Testis (tissue), 3 donors: Measurements from ENCODE around the gene BPIFA3. TPM values are rescaled to one million over a fixed set of nuclear protein-coding genes. Genes with fewer than 3 reads are reported as not detected.

Experiments
- DNase-seq: peaks from one replicate; pipeline ENCODE4 v3.0.0-alpha.2; 2019
- H3K27ac ChIP-seq, 2 donors: fragments of 200-600 bp; sonication (generic); one replicate each; pipeline ENCODE4 v1.5.1; 2019
- H3K27me3 ChIP-seq: fragments of 200-600 bp; sonication (generic); one replicate; pipeline ENCODE4 v1.5.1; 2019
- H3K36me3 ChIP-seq: fragments of 200-600 bp; sonication (generic); one replicate; pipeline ENCODE4 v1.5.1; 2017; ENCODE audit warnings: low read depth; ENCODE audit errors: missing control alignments
- H3K4me1 ChIP-seq: fragments of 200-600 bp; sonication (generic); one replicate; pipeline ENCODE4 v1.5.1; 2019
- H3K4me3 ChIP-seq, 2 donors: fragments of 200-600 bp; sonication (generic); one replicate each; pipeline ENCODE4 v1.5.1; 2017 to 2019
- H3K9me3 ChIP-seq: fragments of 200-600 bp; sonication (generic); one replicate; pipeline ENCODE4 v1.5.1; 2017
- POLR2A ChIP-seq: fragments of 450-650 bp; IDR thresholded peaks from one replicate; pipeline ENCODE4 v1.6.1; 2017; ENCODE audit warnings: antibody characterized with exemption, mild to moderate bottlenecking, moderate library complexity
- WGBS, 2 donors: methylation state at CpG; one replicate each; pipeline ENCODE4 v1.1.5; 2018; 5-methylcytosine and 5-hydroxymethylcytosine counted together
- intact Hi-C: fragments of 100-400 bp; cut with DNase I; formaldehyde crosslinking; loops from one replicate; pipeline ENCODE4 v1.15.1; 2023; ENCODE audit warnings: low total_unique reads
- polyA plus RNA-seq: library from polyadenylated mRNA; stranded (reverse); fragments of 350-450 nt; fragmentation: Illumina TruSeq; extraction: RNeasy Lipid Tissue Mini Kit (QIAGEN cat#74804); gene quantifications from one replicate; pipeline ENCODE4 v1.2.3, GENCODE V29; 2014; ENCODE audit warnings: low read depth, low replicate concordance; ENCODE audit not compliant: insufficient read depth
- total RNA-seq, 2 donors: library from RNA; depleted of rRNA; stranded (reverse); fragments of >200 nt; gene quantifications; one replicate each; pipeline ENCODE4 v1.2.3, GENCODE V29; 2016
- TF ChIP-seq, protein P1 (sequence below), 3 experiments: fragments of 450-650 bp in 2 of 3; fragments of 200-600 bp in 1 of 3; sonication (generic) in 1 of 3; IDR thresholded peaks; one replicate each; pipeline ENCODE4 v1.5.1; 2016 to 2019; ENCODE audit warnings: antibody characterized with exemption in 3 of 3, mild to moderate bottlenecking in 2 of 3, moderate library complexity in 1 of 3

The BPIFA3 gene
- total and polyA plus RNA-seq, 3 donors from 2014 or later = 30.7 to 147 (median 106) TPM

DNA sequence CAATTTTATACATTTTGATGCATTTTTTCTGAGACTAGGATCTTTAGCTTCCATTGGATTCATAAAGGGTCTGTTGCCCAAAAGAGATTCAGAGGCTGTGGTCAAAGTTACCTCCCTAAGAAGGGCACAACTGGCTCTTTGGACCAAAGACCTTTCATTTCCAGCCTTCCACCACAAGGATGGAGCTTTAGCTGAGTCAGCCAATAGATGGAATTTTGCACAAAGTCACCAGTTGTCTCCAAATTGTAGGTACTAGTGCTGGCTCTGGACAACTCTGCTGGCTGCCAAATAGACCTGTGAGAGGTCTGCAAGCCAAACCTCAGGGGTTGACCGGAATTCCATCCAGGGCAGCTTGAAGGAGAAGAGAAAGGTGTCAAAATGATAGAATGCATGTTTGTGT, 19.2 kb downstream of the BPIFA3 start:
- H3K4me1 ChIP-seq = no peaks in the 10 kb centered on the region
- no peaks in the 10 kb centered on the region for H3K9me3 ChIP-seq
- no peaks in the 10 kb centered on the region for H3K36me3 ChIP-seq
- no peak for DNase-seq
- no peaks in the 10 kb centered on the region for H3K27me3 ChIP-seq
- 50 to 89% methylated on average over 1 of the region's 1 CpG for WGBS, 2 donors
- H3K27ac ChIP-seq = no peak overlapping the region
- TF ChIP-seq, protein P1, sequence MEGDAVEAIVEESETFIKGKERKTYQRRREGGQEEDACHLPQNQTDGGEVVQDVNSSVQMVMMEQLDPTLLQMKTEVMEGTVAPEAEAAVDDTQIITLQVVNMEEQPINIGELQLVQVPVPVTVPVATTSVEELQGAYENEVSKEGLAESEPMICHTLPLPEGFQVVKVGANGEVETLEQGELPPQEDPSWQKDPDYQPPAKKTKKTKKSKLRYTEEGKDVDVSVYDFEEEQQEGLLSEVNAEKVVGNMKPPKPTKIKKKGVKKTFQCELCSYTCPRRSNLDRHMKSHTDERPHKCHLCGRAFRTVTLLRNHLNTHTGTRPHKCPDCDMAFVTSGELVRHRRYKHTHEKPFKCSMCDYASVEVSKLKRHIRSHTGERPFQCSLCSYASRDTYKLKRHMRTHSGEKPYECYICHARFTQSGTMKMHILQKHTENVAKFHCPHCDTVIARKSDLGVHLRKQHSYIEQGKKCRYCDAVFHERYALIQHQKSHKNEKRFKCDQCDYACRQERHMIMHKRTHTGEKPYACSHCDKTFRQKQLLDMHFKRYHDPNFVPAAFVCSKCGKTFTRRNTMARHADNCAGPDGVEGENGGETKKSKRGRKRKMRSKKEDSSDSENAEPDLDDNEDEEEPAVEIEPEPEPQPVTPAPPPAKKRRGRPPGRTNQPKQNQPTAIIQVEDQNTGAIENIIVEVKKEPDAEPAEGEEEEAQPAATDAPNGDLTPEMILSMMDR (IDR thresholded peaks at IDR 0.05) = no peak
- no peak overlapping the region for H3K4me3 ChIP-seq
- intact Hi-C loops = no loop called here

- Histone ChIP-seq H3K36me3 (no peaks in the 10 kb centered on the region), H3K4me3 (no peak overlapping the region), H3K4me1 (no peaks in the 10 kb centered on the region), H3K27me3 (no peaks in the 10 kb centered on the region), H3K27ac (no peak overlapping the region), H3K9me3 (no peaks in the 10 kb centered on the region)
- intact Hi-C loops = no loop called here
- no peak for DNase-seq
- WGBS, 2 donors = 83 to 86% methylated on average over 2 to 6 of the region's 6 CpGs
- TF ChIP-seq, protein P1 (IDR thresholded peaks at IDR 0.05) = no peak
- no peak for TF ChIP-seq POLR2A
Observed at GRCh38 chr20:33237989-33238388, 20.8 kb downstream of the BPIFA3 start.

GRCh38 chr20:33239418-33239817, 22.3 kb downstream of the BPIFA3 start:
- Histone ChIP-seq H3K4me3 (no peak overlapping the region), H3K9me3 (no peaks in the 10 kb centered on the region), H3K4me1 (no peaks in the 10 kb centered on the region), H3K27ac (no peak overlapping the region), H3K36me3 (no peaks in the 10 kb centered on the region), H3K27me3 (no peaks in the 10 kb centered on the region)
- TF ChIP-seq, protein P1 (IDR thresholded peaks at IDR 0.05) = no peak
- no peak for TF ChIP-seq POLR2A
- intact Hi-C loops = no loop called here
- no peak for DNase-seq
- WGBS, 2 donors = 53 to 75% methylated on average over 1 of the region's 1 CpG

DNA sequence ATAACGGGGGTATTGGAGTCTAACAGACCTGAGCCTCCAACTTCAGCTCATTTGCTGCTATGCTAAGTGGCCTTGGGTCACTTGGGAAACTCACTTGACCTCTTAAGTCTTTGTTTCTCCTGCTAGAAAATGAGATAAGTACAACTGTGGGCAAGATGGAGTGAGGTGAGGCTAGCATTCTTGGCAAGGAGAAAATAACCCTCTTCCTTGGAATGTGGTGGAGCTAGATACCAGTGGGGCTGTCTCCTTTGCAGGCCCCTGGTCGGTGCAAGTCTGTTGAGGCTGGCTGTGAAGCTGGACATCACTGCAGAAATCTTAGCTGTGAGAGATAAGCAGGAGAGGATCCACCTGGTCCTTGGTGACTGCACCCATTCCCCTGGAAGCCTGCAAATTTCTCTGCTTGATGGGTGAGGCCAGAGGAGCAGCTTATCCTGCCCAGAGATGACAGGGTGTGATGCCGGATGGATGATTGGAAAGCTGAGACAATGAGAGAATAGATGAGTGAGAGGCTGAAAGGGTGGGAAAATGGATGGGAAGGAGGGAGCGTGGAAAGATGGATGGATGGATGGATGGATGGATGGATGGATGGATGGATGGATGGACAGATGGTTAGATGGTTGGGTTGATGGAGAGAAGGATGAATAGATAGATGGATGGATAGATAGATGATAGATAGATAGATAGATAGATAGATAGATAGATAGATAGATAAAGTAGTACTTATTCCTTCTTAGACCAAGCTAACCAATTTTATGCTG, 23.0 kb downstream of the BPIFA3 start:
- Histone ChIP-seq H3K36me3 (no peaks in the 10 kb centered on the region), H3K27me3 (no peaks in the 10 kb centered on the region), H3K4me3 (no peak overlapping the region), H3K4me1 (no peaks in the 10 kb centered on the region), H3K27ac (no peak overlapping the region), H3K9me3 (no peaks in the 10 kb centered on the region)
- intact Hi-C loops = no loop called here
- TF ChIP-seq, protein P1 (IDR thresholded peaks at IDR 0.05) = no peak
- no peak for TF ChIP-seq POLR2A
- no peak for DNase-seq
- 84% methylated on average over 3 to 4 of the region's 4 CpGs for WGBS, 2 donors

DNA sequence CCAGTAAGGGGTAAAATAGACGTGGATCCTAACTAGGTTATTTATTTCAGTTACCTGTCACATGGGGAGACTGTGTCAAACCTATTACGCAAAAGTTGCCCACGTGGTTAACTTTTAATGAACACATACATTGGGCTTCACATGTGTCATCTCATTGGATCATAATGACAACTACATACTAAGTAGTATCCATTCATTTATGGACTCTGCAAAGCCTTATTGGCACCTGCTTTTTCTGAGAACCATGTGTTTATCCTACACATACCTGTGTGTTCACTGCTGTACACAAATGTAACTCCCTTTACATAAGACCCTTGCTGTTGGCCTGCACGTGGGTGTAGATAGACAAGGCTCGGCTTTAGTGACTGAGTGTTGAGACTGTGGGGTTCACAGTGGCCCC, 23.8 kb downstream of the BPIFA3 start:
- Histone ChIP-seq H3K9me3 (no peaks in the 10 kb centered on the region), H3K4me1 (no peaks in the 10 kb centered on the region), H3K27me3 (no peaks in the 10 kb centered on the region), H3K27ac (no peak overlapping the region), H3K4me3 (no peak overlapping the region), H3K36me3 (no peaks in the 10 kb centered on the region)
- TF ChIP-seq, protein P1 (IDR thresholded peaks at IDR 0.05) = no peak
- TF ChIP-seq POLR2A = no peak
- intact Hi-C loops = no loop called here
- WGBS, 2 donors = 74 to 75% methylated on average over 5 of the region's 5 CpGs
- no peak for DNase-seq
